HAP-1 (cell line): ENCODE data around the gene UNC79.
"Not testable (repeated sequence)": the region's sequence is repeated elsewhere in the genome, so short reads cannot be mapped to it uniquely, and the experiment has no call there.

Experiments used
- DNase-seq, 2 experiments: peaks; one replicate each; pipeline ENCODE4 v3.0.0-alpha.2; 2016 to 2020; ENCODE audit warnings: low spot score in 2 of 2
- H3K27me3 ChIP-seq: fragments of 250-450 bp; sonication (Bioruptor Pico); 2 replicates; pipeline ENCODE4 v1.5.1; 2020; ENCODE audit warnings: low read depth, mild to moderate bottlenecking, moderate library complexity
- H3K36me3 ChIP-seq: fragments of 250-450 bp; sonication (Bioruptor Pico); replicated peaks from 2 replicates; pipeline ENCODE4 v1.5.1; 2020; ENCODE audit warnings: mild to moderate bottlenecking
- H3K4me1 ChIP-seq: fragments of 250-450 bp; sonication (Bioruptor Pico); 2 replicates; pipeline ENCODE4 v1.5.1; 2020; ENCODE audit warnings: mild to moderate bottlenecking
- H3K4me3 ChIP-seq: fragments of 250-450 bp; sonication (Bioruptor Pico); 2 replicates; pipeline ENCODE4 v1.5.1; 2020; ENCODE audit warnings: mild to moderate bottlenecking, moderate library complexity
- H3K9me3 ChIP-seq: fragments of 250-450 bp; sonication (Bioruptor Pico); 2 replicates; pipeline ENCODE4 v1.5.1; 2020; ENCODE audit warnings: mild to moderate bottlenecking, moderate library complexity
- in situ Hi-C: fragments of 300-500 bp; cut with MboI; formaldehyde crosslinking; loops from 3 replicates; pipeline ENCODE4 v1.14.3; 2020; ENCODE audit warnings: low sequenced_read_pairs, inconsistent platforms, mixed read lengths

The UNC79 gene

GRCh38 chr14:93458234-93458633, 27.5 kb downstream of the UNC79 start:
- Histone ChIP-seq H3K36me3 (no peaks in the 10 kb centered on the region), H3K4me3 (no peak overlapping the region), H3K9me3 (no peaks in the 10 kb centered on the region), H3K27me3 (no peaks in the 10 kb centered on the region), H3K4me1 (no peaks in the 10 kb centered on the region)
- no peak for DNase-seq
- in situ Hi-C loops: no loop called here

DNA sequence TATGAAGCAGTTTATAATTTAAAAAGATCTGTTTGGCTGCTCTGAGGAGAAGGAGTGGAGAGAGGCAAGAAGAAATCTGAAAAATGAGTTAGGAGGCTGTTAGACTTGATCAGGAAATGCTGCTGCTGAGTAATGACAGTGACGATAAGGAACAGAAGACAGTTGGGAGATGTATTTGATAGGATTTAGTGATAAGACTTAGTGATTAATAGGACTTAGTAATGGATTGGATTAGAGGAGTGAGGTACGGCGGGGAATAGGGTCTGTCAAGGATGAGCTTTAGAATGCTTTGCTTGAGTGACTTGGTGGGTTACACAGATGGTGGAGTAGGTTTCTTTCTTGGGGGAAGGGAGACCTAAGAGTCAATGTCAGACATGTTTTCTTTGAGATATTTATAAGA, 31.7 kb downstream of the UNC79 start:
- no peaks in the 10 kb centered on the region for H3K36me3 ChIP-seq
- no peaks in the 10 kb centered on the region for H3K4me1 ChIP-seq
- H3K4me3 ChIP-seq: no peak overlapping the region
- H3K9me3 ChIP-seq: no peaks in the 10 kb centered on the region
- H3K27me3 ChIP-seq: no peaks in the 10 kb centered on the region
- DNase-seq: no peak
- in situ Hi-C loops: no loop called here

DNA sequence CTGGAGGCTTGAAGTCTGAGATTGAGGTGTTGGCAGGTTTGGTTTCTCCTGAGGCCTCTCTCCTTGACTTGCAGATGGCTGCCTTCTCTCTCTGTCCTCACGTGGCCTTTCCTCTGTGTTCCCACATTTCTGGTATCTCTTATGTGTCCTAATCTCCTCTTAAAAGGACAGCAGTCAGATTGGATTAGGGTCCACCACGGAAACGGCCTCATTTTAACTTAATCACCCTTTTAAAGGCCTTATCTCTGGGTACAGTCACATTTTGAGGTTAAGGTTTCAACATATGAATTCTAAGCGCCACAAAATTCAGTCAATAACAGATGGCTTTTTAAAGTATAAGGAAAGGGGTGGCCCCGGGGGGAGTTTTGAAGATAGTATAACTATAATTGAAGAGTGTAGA, 33.5 kb downstream of the UNC79 start:
- Histone ChIP-seq H3K36me3 (no peaks in the 10 kb centered on the region), H3K4me1 (no peaks in the 10 kb centered on the region), H3K4me3 (no peak overlapping the region), H3K27me3 (peaks cover 6% of the 10 kb centered on the region; the same call in 1 of the 2 replicates), H3K9me3 (no peaks in the 10 kb centered on the region)
- DNase-seq: no peak
- in situ Hi-C loops: no loop called here

GRCh38 chr14:93475471-93475870, 44.7 kb downstream of the UNC79 start:
- no peak overlapping the region for H3K4me3 ChIP-seq
- H3K4me1 ChIP-seq: no peaks in the 10 kb centered on the region
- no peaks in the 10 kb centered on the region for H3K36me3 ChIP-seq
- no peaks in the 10 kb centered on the region for H3K9me3 ChIP-seq
- H3K27me3 ChIP-seq: peaks cover 51% of the 10 kb centered on the region
- in situ Hi-C loops: no loop called here
- no peak for DNase-seq

GRCh38 chr14:93476305-93476704, 45.6 kb downstream of the UNC79 start:
- Histone ChIP-seq H3K36me3 (no peaks in the 10 kb centered on the region), H3K27me3 (peaks cover 45% of the 10 kb centered on the region), H3K4me1 (no peaks in the 10 kb centered on the region), H3K4me3 (no peak overlapping the region), H3K9me3 (no peaks in the 10 kb centered on the region)
- in situ Hi-C loops: no loop called here
- DNase-seq: no peak

DNA sequence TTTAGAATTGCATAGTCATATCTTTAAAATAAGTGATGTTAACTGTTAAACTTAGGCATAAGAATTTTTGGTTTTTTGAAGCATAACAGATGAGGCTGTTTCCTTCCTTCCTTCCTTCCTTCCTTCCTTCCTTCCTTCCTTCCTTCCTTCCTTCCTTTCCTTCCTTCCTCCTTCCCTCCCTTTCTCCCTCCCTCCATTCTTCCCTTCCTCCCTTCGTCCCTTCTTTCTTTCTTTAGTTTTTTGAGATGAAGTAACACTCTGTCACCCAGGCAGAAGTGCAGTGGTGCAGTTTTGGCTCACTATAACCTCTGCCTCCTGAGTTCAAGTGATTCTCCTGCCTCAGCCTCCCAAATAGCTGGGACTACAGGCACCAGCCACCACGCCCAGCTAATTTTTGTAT, 48.3 kb downstream of the UNC79 start:
- H3K36me3 ChIP-seq, H3K9me3 ChIP-seq, H3K4me1 ChIP-seq, H3K4me3 ChIP-seq, DNase-seq, in situ Hi-C loops: not testable (repeated sequence)
- H3K27me3 ChIP-seq: peaks cover 35% of the 10 kb centered on the region

DNA sequence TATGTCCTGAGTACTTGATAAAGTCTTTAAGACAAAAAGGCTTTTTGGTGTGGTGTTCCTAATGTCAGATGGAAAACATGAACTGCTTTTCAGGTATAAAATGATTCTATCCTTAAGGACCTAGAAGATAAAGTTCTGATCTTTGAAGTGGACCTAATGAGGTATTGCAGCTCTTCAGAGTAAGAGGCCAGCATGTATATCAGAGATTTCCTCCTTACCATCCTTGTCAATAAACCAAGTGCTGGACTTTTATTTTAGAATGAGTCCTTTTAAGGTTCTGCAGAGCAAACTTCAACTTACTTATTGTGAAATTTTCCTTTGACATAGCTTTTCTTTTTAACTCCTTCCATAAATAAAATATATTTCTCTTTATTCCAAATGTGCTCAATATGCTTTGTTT, 50.1 kb downstream of the UNC79 start:
- Histone ChIP-seq H3K9me3 (no peaks in the 10 kb centered on the region), H3K4me3 (no peak overlapping the region), H3K36me3 (no peaks in the 10 kb centered on the region), H3K4me1 (no peaks in the 10 kb centered on the region), H3K27me3 (peaks cover 22% of the 10 kb centered on the region)
- in situ Hi-C loops: no loop called here
- DNase-seq: no peak

DNA sequence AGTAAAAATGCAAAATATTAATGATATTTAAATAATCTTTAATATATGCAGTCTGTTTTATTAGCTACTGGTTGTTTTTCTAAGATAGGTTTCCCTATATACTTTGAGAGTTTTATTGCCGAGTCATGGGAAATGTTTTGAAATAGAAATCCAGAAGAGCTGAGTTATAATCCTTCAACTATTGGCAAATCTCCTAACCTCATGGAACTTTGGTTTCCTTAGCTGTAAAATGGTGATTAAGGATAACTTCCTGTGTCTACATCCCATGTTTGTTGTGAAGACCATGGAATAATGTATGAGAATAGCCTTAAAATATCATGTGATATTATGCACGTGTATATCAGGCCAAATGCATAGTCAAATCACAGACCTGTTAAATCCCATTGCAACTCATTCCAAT, 51.0 kb downstream of the UNC79 start:
- in situ Hi-C loops: no loop called here
- Histone ChIP-seq H3K27me3 (peaks cover 19% of the 10 kb centered on the region), H3K9me3 (no peaks in the 10 kb centered on the region), H3K4me1 (no peaks in the 10 kb centered on the region), H3K4me3 (no peak overlapping the region), H3K36me3 (no peaks in the 10 kb centered on the region)
- no peak for DNase-seq

DNA sequence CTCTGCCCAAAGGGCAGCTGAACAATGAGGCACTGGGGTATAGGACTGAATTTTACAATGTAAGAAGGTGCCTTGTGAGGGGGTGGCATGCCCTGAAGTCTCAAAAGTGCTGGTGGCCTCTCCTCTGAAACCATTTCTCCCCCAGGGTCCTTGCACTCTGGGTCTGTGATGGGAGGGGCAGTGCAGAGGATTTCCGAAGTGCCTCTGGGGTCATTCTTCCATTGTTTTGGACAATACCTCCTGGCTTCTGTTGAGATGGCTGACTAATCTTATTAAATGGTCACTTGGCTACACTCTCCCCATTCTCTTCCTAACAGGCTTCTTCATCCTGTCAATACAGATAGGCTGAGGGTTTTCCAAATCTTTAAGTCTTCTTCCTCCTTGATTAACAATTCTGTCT, 59.3 kb downstream of the UNC79 start:
- no peaks in the 10 kb centered on the region for H3K4me1 ChIP-seq
- DNase-seq: no peak
- no peaks in the 10 kb centered on the region for H3K36me3 ChIP-seq
- H3K4me3 ChIP-seq: no peak overlapping the region
- no peaks in the 10 kb centered on the region for H3K9me3 ChIP-seq
- in situ Hi-C loops: no loop called here
- H3K27me3 ChIP-seq: no peaks in the 10 kb centered on the region; the same call in 1 of the 2 replicates

DNA sequence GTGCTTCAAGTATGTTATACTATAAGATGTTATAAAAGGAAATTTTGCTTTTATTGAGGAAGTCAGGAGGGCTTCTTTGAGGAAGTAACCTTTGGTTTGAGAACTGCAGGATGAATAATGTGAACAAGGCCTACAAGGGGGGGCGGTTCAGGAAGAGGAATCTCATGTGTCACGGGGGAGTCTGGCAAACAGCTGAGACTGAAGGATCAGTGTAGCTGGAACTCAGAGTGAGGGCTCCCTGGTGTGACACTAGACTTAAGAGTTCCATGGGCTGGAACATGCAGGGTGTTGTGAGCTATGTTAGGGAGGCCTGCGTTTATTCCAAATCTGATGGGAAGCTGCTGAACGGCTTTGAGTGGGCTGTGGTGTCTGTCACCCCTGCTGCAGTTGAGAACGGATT, 62.3 kb downstream of the UNC79 start:
- H3K9me3 ChIP-seq: no peaks in the 10 kb centered on the region
- H3K4me1 ChIP-seq: no peaks in the 10 kb centered on the region
- H3K27me3 ChIP-seq: no peaks in the 10 kb centered on the region
- H3K4me3 ChIP-seq: no peak overlapping the region
- DNase-seq: no peak
- in situ Hi-C loops: no loop called here
- no peaks in the 10 kb centered on the region for H3K36me3 ChIP-seq

GRCh38 chr14:93493622-93494021, 62.9 kb downstream of the UNC79 start:
- H3K27me3 ChIP-seq, in situ Hi-C loops, H3K36me3 ChIP-seq: not testable (repeated sequence)

GRCh38 chr14:93496856-93497741, 66.4 kb downstream of the UNC79 start:
- Histone ChIP-seq H3K36me3 (no peaks in the 10 kb centered on the region), H3K4me3 (no peak overlapping the region), H3K27me3 (no peaks in the 10 kb centered on the region), H3K9me3 (no peaks in the 10 kb centered on the region), H3K4me1 (no peaks in the 10 kb centered on the region)
- no peak for DNase-seq
- in situ Hi-C loops: no loop called here

More at GRCh38 chr14:93493622-93494021, 62.9 kb downstream of the UNC79 start:
- H3K9me3 ChIP-seq, H3K4me3 ChIP-seq, H3K4me1 ChIP-seq, DNase-seq: not testable (repeated sequence)

DNA sequence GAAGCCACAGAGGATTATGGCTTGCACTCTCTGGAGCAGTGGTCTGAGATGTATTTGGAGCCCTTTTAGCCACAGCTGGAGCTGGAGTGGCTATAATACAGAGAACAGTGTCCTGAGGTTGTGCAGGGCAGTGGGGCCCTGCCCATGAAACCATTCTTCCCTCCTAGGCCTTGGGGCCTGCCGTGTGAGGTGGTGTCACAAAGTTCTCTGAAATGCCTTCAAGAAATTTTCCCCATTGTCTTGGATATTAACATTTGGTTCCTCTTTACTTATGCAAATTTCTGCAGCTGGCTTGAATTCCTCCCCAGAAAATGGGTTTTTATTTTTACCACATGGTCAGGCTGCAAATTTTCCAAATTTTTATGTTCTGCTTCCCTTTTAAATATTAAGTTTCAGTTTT, 79.3 kb downstream of the UNC79 start:
- in situ Hi-C loops: no loop called here
- peak in 1 of 2 experiments; percentile 15 for DNase-seq
- no peaks in the 10 kb centered on the region for H3K4me1 ChIP-seq
- H3K4me3 ChIP-seq: no peak overlapping the region
- H3K27me3 ChIP-seq: no peaks in the 10 kb centered on the region
- no peaks in the 10 kb centered on the region for H3K36me3 ChIP-seq
- peaks cover 2% of the 10 kb centered on the region; the same call in 1 of the 2 replicates for H3K9me3 ChIP-seq

DNA sequence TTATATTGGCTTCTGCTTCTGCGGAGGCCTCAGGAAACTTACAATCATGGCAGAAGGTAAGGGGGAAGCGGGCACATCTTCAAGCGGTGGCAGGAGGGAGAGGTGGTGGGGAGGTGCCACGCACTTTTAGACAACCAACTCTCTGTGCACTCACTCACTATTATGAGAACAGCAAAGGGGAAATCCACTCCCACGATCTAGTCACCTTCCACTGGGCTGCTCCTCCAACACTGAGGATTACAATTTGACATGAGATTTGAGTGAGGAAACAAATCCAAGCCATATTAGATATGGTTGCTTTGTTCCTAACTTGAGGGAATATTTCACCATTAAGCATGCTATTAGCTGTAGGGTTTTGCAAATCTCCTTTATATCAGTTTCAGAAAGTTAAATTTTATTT, 80.3 kb downstream of the UNC79 start:
- no peak overlapping the region for H3K4me3 ChIP-seq
- peaks cover 2% of the 10 kb centered on the region; the same call in 1 of the 2 replicates for H3K9me3 ChIP-seq
- in situ Hi-C loops: no loop called here
- DNase-seq: no peak
- H3K27me3 ChIP-seq: no peaks in the 10 kb centered on the region
- H3K36me3 ChIP-seq: no peaks in the 10 kb centered on the region
- no peaks in the 10 kb centered on the region for H3K4me1 ChIP-seq
